GM18870 (cell line): ENCODE data around the gene APOL2.
"Not testable (repeated sequence)": the region's sequence is repeated elsewhere in the genome, so short reads cannot be mapped to it uniquely, and the experiment has no call there.

Experiments
- ATAC-seq: cut with Tn5 transposase; IDR thresholded peaks from one replicate; pipeline ENCODE4 v1.9.1; 2021; ENCODE audit warnings: moderate library complexity; ENCODE audit not compliant: unreplicated experiment

APOL2 gene

GRCh38 chr22:36239401-36240171, at the start of gene APOL2:
APOL2 (minus strand) TSS chr22:36239527; CDS start chr22:36233162, 6,365 bp downstream.
- ATAC-seq, result peak; percentile 80

- ATAC-seq, result no peak
Measured at GRCh38 chr22:36288571-36289405, 49.5 kb upstream of the APOL2 start.

- no peak for ATAC-seq
Measured at GRCh38 chr22:36287881-36288515, 48.7 kb upstream of the APOL2 start.

- ATAC-seq, result no peak
Measured at GRCh38 chr22:36286096-36286957, 47.0 kb upstream of the APOL2 start.

GRCh38 chr22:36285545-36285944, 46.2 kb upstream of the APOL2 start:
- no peak for ATAC-seq

- no peak for ATAC-seq
Measured at GRCh38 chr22:36285017-36285416, 45.7 kb upstream of the APOL2 start.

- no peak for ATAC-seq
Measured at GRCh38 chr22:36284171-36284571, 44.8 kb upstream of the APOL2 start.

- ATAC-seq, result no peak
Measured at GRCh38 chr22:36282328-36282831, 43.1 kb upstream of the APOL2 start.

GRCh38 chr22:36281781-36282327, 42.5 kb upstream of the APOL2 start:
- no peak for ATAC-seq

GRCh38 chr22:36280379-36280778, 41.1 kb upstream of the APOL2 start:
- no peak for ATAC-seq

GRCh38 chr22:36279219-36279666, 39.9 kb upstream of the APOL2 start:
- no peak for ATAC-seq

GRCh38 chr22:36277482-36278291, 38.4 kb upstream of the APOL2 start:
- ATAC-seq, result no peak

- ATAC-seq, result no peak
Measured at GRCh38 chr22:36274531-36274930, 35.2 kb upstream of the APOL2 start.

- not testable (repeated sequence) for ATAC-seq
Measured at GRCh38 chr22:36271951-36272350, 32.6 kb upstream of the APOL2 start.

GRCh38 chr22:36271231-36271630, 31.9 kb upstream of the APOL2 start:
- ATAC-seq, result not testable (repeated sequence)

GRCh38 chr22:36267896-36268485, 28.7 kb upstream of the APOL2 start:
- no peak for ATAC-seq

- no peak for ATAC-seq
Measured at GRCh38 chr22:36267058-36267457, 27.7 kb upstream of the APOL2 start.

- ATAC-seq, result not testable (repeated sequence)
Measured at GRCh38 chr22:36263886-36264664, 24.7 kb upstream of the APOL2 start.
